ENCODE measurements around the gene CCN5. TPM values are rescaled to one million over a fixed set of nuclear protein-coding genes. Genes with fewer than 3 reads are reported as not detected.

Gene CCN5
- total and polyA plus RNA-seq, 2 of the 13 experiments (the other 11 are each of a cell fraction or from before 2014, with no cell fraction given): 0.12 TPM; not detected in 1

DNA sequence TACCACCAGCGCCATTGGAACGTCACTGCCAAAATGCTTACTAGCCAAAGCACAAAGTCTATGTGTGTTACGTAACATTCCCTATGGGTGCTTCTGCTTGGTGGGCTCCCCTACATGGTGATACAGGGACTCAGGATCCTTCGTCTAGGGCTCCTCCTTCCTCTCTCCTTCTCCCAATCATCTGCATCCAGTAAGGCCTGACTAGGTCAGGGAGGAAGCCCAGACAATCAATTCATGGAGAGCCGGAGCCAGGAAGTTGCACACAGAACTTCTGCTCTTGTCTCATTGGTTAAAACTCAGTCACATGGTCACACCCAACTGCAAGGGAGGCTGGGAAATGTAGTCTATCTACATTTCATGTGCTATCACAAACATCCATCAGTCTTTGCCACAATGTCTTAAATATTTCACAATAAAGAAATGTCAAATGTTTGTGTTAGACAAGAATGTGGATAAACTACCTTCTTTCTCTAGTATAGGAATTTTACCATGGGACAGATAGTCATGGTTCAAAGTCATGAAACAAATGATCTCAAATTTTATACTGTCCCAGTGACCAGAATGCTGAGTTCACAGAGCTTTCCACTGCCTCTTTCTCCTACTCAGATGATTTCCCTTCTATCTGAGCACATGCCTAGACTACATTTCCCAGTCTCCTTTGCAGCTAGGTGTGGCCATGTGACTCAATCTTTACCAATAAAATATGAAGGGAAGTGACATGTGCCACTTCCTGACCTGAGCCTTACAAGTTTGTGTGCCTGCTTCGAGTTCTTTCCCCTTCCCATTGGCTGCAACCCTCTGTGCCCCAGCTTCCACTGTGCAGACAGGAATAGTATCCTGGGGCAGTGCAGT lies 21.2 kb downstream of the CCN5 start (continued):
- TF ChIP-seq, protein P1, sequence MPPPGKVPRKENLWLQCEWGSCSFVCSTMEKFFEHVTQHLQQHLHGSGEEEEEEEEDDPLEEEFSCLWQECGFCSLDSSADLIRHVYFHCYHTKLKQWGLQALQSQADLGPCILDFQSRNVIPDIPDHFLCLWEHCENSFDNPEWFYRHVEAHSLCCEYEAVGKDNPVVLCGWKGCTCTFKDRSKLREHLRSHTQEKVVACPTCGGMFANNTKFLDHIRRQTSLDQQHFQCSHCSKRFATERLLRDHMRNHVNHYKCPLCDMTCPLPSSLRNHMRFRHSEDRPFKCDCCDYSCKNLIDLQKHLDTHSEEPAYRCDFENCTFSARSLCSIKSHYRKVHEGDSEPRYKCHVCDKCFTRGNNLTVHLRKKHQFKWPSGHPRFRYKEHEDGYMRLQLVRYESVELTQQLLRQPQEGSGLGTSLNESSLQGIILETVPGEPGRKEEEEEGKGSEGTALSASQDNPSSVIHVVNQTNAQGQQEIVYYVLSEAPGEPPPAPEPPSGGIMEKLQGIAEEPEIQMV (CRISPR knock-in tag; IDR thresholded peaks at IDR 0.05; ENCODE audit: low read depth): no peak
- TF ChIP-seq MATR3 (CRISPR knock-in tag; IDR thresholded peaks at IDR 0.05): no peak
- TF ChIP-seq ZNF10 (CRISPR knock-in tag; IDR thresholded peaks at IDR 0.05; ENCODE audit: borderline replicate concordance, low read depth): no peak
- no peak for TF ChIP-seq HOXA7 (CRISPR knock-in tag; IDR thresholded peaks at IDR 0.05)
- no peak for TF ChIP-seq TBX2 (CRISPR knock-in tag; IDR thresholded peaks at IDR 0.05; ENCODE audit: borderline replicate concordance)
- TF ChIP-seq RCOR2 (CRISPR knock-in tag; IDR thresholded peaks at IDR 0.05): no peak
- TF ChIP-seq, protein P2, sequence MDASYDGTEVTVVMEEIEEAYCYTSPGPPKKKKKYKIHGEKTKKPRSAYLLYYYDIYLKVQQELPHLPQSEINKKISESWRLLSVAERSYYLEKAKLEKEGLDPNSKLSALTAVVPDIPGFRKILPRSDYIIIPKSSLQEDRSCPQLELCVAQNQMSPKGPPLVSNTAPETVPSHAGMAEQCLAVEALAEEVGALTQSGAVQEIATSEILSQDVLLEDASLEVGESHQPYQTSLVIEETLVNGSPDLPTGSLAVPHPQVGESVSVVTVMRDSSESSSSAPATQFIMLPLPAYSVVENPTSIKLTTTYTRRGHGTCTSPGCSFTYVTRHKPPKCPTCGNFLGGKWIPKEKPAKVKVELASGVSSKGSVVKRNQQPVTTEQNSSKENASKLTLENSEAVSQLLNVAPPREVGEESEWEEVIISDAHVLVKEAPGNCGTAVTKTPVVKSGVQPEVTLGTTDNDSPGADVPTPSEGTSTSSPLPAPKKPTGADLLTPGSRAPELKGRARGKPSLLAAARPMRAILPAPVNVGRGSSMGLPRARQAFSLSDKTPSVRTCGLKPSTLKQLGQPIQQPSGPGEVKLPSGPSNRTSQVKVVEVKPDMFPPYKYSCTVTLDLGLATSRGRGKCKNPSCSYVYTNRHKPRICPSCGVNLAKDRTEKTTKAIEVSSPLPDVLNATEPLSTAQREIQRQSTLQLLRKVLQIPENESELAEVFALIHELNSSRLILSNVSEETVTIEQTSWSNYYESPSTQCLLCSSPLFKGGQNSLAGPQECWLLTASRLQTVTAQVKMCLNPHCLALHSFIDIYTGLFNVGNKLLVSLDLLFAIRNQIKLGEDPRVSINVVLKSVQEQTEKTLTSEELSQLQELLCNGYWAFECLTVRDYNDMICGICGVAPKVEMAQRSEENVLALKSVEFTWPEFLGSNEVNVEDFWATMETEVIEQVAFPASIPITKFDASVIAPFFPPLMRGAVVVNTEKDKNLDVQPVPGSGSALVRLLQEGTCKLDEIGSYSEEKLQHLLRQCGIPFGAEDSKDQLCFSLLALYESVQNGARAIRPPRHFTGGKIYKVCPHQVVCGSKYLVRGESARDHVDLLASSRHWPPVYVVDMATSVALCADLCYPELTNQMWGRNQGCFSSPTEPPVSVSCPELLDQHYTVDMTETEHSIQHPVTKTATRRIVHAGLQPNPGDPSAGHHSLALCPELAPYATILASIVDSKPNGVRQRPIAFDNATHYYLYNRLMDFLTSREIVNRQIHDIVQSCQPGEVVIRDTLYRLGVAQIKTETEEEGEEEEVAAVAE (CRISPR knock-in tag; IDR thresholded peaks at IDR 0.05; ENCODE audit: borderline replicate concordance): peak; percentile 62; the same call in 1 of the 2 replicates
- TF ChIP-seq ELF1 (CRISPR knock-in tag; IDR thresholded peaks at IDR 0.05): peak; percentile 96
- TF ChIP-seq, protein P3, sequence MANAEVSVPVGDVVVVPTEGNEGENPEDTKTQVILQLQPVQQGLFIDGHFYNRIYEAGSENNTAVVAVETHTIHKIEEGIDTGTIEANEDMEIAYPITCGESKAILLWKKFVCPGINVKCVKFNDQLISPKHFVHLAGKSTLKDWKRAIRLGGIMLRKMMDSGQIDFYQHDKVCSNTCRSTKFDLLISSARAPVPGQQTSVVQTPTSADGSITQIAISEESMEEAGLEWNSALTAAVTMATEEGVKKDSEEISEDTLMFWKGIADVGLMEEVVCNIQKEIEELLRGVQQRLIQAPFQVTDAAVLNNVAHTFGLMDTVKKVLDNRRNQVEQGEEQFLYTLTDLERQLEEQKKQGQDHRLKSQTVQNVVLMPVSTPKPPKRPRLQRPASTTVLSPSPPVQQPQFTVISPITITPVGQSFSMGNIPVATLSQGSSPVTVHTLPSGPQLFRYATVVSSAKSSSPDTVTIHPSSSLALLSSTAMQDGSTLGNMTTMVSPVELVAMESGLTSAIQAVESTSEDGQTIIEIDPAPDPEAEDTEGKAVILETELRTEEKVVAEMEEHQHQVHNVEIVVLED (CRISPR knock-in tag; IDR thresholded peaks at IDR 0.05; ENCODE audit: borderline replicate concordance): peak; percentile 42; the same call in 1 of the 2 replicates
- peak; percentile 73; the same call in 1 of the 2 replicates for TF ChIP-seq MIXL1 (CRISPR knock-in tag; IDR thresholded peaks at IDR 0.05)
- TF ChIP-seq, protein P4, sequence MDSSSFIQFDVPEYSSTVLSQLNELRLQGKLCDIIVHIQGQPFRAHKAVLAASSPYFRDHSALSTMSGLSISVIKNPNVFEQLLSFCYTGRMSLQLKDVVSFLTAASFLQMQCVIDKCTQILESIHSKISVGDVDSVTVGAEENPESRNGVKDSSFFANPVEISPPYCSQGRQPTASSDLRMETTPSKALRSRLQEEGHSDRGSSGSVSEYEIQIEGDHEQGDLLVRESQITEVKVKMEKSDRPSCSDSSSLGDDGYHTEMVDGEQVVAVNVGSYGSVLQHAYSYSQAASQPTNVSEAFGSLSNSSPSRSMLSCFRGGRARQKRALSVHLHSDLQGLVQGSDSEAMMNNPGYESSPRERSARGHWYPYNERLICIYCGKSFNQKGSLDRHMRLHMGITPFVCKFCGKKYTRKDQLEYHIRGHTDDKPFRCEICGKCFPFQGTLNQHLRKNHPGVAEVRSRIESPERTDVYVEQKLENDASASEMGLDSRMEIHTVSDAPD (CRISPR knock-in tag; IDR thresholded peaks at IDR 0.05): no peak
- no peak for TF ChIP-seq ZNF607 (CRISPR knock-in tag; IDR thresholded peaks at IDR 0.05; ENCODE audit: borderline replicate concordance)
- TF ChIP-seq SP2 (CRISPR knock-in tag; IDR thresholded peaks at IDR 0.05): no peak
